ENCODE data around the gene UBAC2. TPM values are rescaled to one million over a fixed set of nuclear protein-coding genes. Genes with fewer than 3 reads are reported as not detected.
"Not testable (repeated sequence)": the region's sequence is repeated elsewhere in the genome, so short reads cannot be mapped to it uniquely, and the experiment has no call there.

The UBAC2 gene
- total and polyA plus RNA-seq, 11 donors = 32.6 to 66.9 (median 48.5) TPM

DNA sequence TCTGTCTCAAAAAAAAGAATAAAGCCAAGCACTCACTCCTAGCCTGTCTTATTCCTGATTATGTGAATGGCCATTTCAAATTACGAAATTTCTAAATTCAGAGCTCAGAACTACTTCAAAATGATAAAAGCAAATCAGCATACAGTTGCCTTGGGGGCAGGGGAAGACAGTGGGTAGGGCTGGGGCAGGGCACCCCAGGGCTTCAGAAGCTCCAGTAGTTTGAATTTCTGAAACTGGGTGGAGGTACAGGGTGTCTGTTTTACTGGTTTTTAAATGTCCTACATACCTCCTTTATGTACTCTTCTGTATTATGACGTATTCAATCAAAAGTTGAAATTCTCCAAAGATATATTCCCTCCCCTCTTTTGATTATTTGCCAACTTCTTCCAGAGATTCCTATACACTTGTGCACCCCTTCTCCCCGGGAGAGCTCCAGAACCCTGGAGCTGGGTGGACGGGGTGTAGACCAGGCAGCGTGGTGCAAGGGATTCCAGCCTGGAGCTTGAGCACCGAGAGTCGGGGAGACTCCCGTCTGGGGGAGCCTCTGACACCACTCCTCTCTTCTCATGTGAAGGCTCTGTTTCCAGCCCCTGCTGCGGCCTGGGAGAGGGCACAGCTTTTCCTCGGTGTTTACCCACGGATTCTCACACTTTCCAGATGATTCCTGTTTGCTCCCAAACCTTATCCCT, 191.3 kb downstream of the UBAC2 start:
- peaks cover 0 to 8% (median under 1%) of the 10 kb centered on the region in 9 donors for H3K36me3 ChIP-seq
- no peak for TF ChIP-seq POLR2A (IDR thresholded peaks at IDR 0.05)
- TF ChIP-seq, protein P1, sequence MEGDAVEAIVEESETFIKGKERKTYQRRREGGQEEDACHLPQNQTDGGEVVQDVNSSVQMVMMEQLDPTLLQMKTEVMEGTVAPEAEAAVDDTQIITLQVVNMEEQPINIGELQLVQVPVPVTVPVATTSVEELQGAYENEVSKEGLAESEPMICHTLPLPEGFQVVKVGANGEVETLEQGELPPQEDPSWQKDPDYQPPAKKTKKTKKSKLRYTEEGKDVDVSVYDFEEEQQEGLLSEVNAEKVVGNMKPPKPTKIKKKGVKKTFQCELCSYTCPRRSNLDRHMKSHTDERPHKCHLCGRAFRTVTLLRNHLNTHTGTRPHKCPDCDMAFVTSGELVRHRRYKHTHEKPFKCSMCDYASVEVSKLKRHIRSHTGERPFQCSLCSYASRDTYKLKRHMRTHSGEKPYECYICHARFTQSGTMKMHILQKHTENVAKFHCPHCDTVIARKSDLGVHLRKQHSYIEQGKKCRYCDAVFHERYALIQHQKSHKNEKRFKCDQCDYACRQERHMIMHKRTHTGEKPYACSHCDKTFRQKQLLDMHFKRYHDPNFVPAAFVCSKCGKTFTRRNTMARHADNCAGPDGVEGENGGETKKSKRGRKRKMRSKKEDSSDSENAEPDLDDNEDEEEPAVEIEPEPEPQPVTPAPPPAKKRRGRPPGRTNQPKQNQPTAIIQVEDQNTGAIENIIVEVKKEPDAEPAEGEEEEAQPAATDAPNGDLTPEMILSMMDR (IDR thresholded peaks at IDR 0.05) = no peak
- no peak overlapping the region for H3K27ac ChIP-seq
- no peaks in the 10 kb centered on the region for H3K9me3 ChIP-seq
- 77 to 93% (median 83%) methylated on average over 10 to 11 of the region's 11 CpGs for whole genome bisulfite sequencing, 4 donors
- no peaks in the 10 kb centered on the region for H3K27me3 ChIP-seq
- no peaks in the 10 kb centered on the region for H3K4me1 ChIP-seq
- DNase-seq (no peak), ATAC-seq (no peak)
- no peak overlapping the region for H3K4me3 ChIP-seq
- intact Hi-C loops (cut with DNase I) = no loop called here

DNA sequence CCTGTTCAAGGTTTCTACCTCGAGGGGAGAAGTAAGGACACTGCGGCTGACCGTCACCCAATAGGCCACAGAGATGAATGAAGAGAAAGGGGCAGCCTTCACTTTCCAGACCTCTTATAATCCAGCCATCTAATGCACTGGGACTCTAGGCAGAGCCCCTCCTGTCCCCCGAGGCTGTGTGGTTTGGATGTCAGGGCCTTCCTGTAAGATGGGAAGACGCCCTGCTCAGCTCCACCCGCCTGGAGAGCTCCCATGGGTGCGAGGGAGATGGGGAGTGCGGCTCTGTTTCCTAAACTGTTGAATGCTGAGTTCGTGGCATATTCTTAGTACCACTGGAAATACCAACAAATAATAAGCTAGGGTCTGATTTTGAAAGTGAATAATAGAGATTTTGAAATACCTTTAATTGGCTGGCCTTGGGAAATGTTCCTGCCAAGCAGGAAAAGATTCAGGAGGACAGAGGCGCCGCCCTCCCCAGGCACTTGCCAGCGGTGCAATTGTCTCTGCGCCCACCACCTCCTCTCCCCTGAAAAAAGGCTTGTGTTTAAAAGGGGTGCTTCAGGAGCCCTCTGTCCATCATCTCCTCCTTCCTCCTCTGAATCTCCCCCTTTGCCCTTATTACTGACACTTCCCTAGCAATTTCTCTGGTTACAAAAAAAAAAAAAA, 191.9 kb downstream of the UBAC2 start:
- 61 to 71% (median 69%) methylated on average over 13 of the region's 13 CpGs for WGBS, 4 donors
- no peaks in the 10 kb centered on the region for H3K9me3 ChIP-seq
- H3K36me3 ChIP-seq = peaks cover 0 to 4% (median 0%) of the 10 kb centered on the region in 9 donors
- no peak for ATAC-seq
- TF ChIP-seq POLR2A (IDR thresholded peaks at IDR 0.05) = no peak
- TF ChIP-seq, protein P1 (IDR thresholded peaks at IDR 0.05) = no peak
- H3K4me1 ChIP-seq = no peaks in the 10 kb centered on the region
- H3K4me3 ChIP-seq = no peak overlapping the region
- intact Hi-C loops (cut with DNase I) = no loop called here
- H3K27ac ChIP-seq = no peak overlapping the region
- no peaks in the 10 kb centered on the region for H3K27me3 ChIP-seq
- DNase-seq = no peak

DNA sequence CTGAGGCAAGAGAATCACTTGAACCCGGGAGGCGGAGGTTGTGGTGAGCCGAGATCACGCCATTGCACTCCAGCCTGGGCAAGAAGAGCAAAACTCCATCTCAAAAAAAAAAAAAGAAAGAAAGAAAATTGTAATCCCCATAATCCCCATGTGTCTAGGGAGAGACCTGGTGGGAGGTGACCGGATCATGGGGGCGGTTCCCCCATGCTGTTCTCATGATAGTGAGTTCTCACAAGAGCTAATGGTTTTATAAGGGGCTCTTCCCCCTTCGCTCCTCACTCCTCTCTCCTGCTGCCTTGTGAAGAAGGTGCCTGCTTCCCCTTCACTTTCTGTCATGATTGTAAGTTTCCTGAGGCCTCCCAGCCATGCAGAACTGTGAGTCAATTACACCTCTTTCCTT, 192.7 kb downstream of the UBAC2 start:
- ATAC-seq; H3K27me3 ChIP-seq; H3K4me1 ChIP-seq; intact Hi-C loops (cut with DNase I); H3K9me3 ChIP-seq; H3K4me3 ChIP-seq; H3K36me3 ChIP-seq; H3K27ac ChIP-seq; DNase-seq: not testable (repeated sequence)
- 96 to 97% (median 96%) methylated on average over 7 of the region's 7 CpGs for WGBS, 4 donors

DNA sequence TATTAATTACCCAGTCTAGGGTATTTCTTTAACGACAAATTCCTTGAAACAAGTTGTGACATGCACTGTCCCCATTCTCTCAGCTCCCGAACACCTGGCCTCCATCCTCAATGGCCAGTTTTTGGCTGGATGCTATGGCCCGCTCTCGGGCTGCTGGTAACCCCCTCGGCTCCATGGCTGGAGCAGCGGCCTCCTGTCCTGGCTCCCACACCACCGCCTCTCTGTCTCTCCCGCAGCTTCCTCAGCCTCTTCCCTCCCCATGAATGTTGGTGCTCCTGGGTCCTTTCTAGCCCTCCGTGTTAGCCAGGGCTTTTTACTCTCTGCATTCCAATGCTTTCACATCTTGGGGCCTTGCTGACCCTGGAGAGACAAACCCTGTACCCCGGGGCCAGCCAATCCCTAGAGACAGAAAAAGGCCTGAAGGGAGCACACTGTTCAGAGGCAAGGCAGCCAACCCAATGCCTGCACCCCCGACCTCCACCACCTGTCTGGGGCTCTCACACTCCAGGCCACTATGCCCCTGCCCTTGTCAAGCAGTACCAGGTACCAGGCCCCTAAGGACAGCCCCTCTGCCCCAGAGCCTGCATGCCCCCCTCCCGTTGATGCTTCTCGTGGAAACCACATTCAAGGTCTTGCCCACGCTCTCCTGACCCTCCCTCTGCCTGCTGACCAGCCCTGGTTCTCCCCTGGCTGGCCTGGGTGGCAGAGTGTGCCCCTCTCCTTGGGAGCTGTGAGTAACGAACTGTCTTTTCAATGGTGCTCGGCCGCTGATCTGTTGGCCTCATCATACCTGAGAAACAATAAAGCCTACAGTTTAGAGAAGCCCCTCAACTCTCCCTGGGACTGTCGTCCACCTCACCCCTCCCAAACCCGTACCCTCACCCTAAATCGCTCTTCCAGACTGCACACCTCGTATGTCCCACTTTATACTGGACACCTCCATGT, 193.4 kb downstream of the UBAC2 start:
- Histone ChIP-seq H3K27ac (no peak overlapping the region), H3K4me3 (no peak overlapping the region), H3K9me3 (no peaks in the 10 kb centered on the region), H3K36me3 (no peaks in the 10 kb centered on the region), H3K27me3 (no peaks in the 10 kb centered on the region), H3K4me1 (no peaks in the 10 kb centered on the region)
- TF ChIP-seq, protein P1 (IDR thresholded peaks at IDR 0.05) = no peak
- no peak for TF ChIP-seq POLR2A (IDR thresholded peaks at IDR 0.05)
- DNase-seq = no peak
- 92 to 96% (median 94%) methylated on average over 21 of the region's 21 CpGs for WGBS, 4 donors
- intact Hi-C loops (cut with DNase I) = no loop called here
- ATAC-seq = no peak

All from heart left ventricle (tissue), 16 donors.